OCI-LY3 (cell line): ENCODE results near the gene SCN4B.

ENCODE experiments used
- H2AFZ ChIP-seq: fragments of 200-600, 300-600 bp; shearing (Covaris generic); 2 replicates; pipeline ENCODE4 v1.6.0; 2014; ENCODE audit warnings: antibody characterized with exemption, low read depth, low read length
- H3K27ac ChIP-seq: fragments of 200-600, 300-600 bp; sonication (generic); 2 replicates; pipeline ENCODE4 v1.5.1; 2014; ENCODE audit warnings: mild to moderate bottlenecking, low read length, moderate library complexity, mixed read lengths
- H3K27me3 ChIP-seq: fragments of 200-600, 300-600 bp; sonication (generic); 2 replicates; pipeline ENCODE4 v1.6.1; 2014; ENCODE audit warnings: low read depth, low read length, mixed read lengths
- H3K36me3 ChIP-seq: fragments of 200-600, 300-600 bp; sonication (generic); replicated peaks from 2 replicates; pipeline ENCODE3; 2014; ENCODE audit warnings: low read depth, low read length, mixed read lengths
- H3K4me1 ChIP-seq: fragments of 300-600, 200-600 bp; sonication (generic); 2 replicates; pipeline ENCODE4 v1.6.1; 2014; ENCODE audit warnings: low read length, mixed read lengths
- H3K4me2 ChIP-seq: fragments of 200-600, 300-600 bp; sonication (generic); 2 replicates; pipeline ENCODE4 v1.6.1; 2014; ENCODE audit warnings: low read length, mixed read lengths
- H3K4me3 ChIP-seq: fragments of 300-600, 200-600 bp; sonication (generic); 2 replicates; pipeline ENCODE4 v1.5.1; 2014; ENCODE audit warnings: antibody characterized with exemption, mild to moderate bottlenecking, low read length, moderate library complexity
- H3K79me2 ChIP-seq: fragments of 300-600, 200-600 bp; shearing (Covaris generic); 2 replicates; pipeline ENCODE4 v1.6.1; 2014; ENCODE audit warnings: mild to moderate bottlenecking, low read length, mixed read lengths
- H3K9ac ChIP-seq: fragments of 300-600, 200-600 bp; shearing (Covaris generic); 2 replicates; pipeline ENCODE4 v1.6.0; 2014; ENCODE audit warnings: mild to moderate bottlenecking, low read length, moderate library complexity
- H3K9me3 ChIP-seq: fragments of 200-600, 300-600 bp; shearing (Covaris generic); 2 replicates; pipeline ENCODE4 v1.6.1; 2014; ENCODE audit warnings: low read length, mixed read lengths; ENCODE audit not compliant: insufficient read depth
- H4K20me1 ChIP-seq: fragments of 200-600, 300-600 bp; sonication (generic); 2 replicates; pipeline ENCODE4 v1.6.1; 2016; ENCODE audit warnings: low read length, mixed read lengths; ENCODE audit not compliant: insufficient read depth
- CTCF ChIP-seq: fragments of 200-600, 300-600 bp; sonication (generic); IDR thresholded peaks from 2 replicates; pipeline ENCODE4 v1.5.1; 2014; ENCODE audit warnings: antibody characterized with exemption, low read length, low read depth
- EZH2phosphoT487 ChIP-seq: fragments of 200-600 bp; shearing (Covaris generic); IDR thresholded peaks from 2 replicates; pipeline ENCODE4 v1.6.1; 2018; ENCODE audit warnings: antibody characterized with exemption, mixed run types, low read depth

SCN4B gene

DNA sequence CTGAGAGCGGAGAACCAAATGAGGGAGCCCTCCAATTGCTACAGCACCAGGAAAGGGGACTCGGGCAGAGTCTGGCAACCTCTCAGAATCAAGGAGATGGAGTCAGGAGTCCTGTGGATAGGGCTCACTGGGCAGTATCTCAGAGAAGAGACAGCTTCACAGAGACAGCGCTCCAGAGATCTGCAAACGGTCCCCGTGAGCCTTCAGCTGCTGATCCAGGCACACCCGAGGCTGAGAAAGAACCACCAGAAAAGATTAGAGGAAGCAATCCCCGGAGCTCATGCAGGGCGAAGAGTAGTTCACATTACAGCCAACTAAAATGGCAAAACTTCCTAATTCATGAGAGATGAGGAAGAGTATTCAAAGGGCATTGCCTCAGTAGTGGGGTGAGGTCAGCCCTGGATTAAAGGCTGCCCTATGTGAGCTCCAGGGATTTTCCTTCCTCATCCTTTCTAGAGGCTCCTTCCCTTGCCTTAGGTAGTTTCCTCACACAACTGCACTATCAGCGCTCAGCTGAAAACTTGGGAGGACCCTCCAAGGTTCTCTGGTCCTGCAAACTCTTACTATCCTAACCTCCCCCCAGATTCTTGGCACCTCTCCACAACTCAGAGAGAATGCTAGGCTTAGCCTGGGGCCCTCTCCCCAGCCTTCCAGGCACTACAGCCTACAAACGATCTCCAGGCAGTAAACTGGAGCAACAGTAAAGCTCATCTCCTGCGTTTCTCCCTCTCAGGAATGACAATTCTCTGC lies 23.7 kb downstream of the SCN4B start:
- Histone ChIP-seq H3K9ac (no peak overlapping the region), H3K27me3 (peaks cover 5% of the 10 kb centered on the region; the same call in 1 of the 2 replicates), H4K20me1 (no peaks in the 10 kb centered on the region), H3K4me1 (peaks cover 7% of the 10 kb centered on the region), H3K4me2 (no peak overlapping the region), H3K27ac (no peak overlapping the region), H3K9me3 (no peaks in the 10 kb centered on the region), H3K4me3 (no peak overlapping the region), H3K79me2 (no peaks in the 10 kb centered on the region), H2AFZ (no peak overlapping the region), H3K36me3 (no peaks in the 10 kb centered on the region)
- TF ChIP-seq EZH2phosphoT487 (no peak), CTCF (no peak)

DNA sequence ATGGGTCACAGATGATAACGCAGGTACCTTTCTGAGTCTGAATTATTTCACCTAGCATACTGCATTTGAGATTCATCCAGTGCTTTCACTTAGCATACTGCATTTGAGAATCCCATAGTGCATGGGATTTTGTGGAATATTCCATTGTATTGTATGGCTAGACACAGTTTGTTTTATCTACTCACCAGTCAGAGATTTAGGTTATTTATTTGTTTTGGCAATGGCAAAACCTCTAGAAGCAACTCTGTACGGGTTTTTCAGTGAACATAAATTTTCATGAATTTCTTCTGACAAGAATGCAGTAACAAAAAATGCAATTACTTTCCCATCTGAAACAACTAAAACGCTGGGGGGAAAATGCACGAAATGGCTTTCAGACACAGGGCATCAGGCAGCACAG lies 24.3 kb downstream of the SCN4B start:
- Histone ChIP-seq H2AFZ (no peak overlapping the region), H3K9me3 (no peaks in the 10 kb centered on the region), H3K4me2 (no peak overlapping the region), H3K4me1 (peaks cover 7% of the 10 kb centered on the region), H4K20me1 (no peaks in the 10 kb centered on the region), H3K79me2 (no peaks in the 10 kb centered on the region), H3K27me3 (0 out of 2 replicates have a peak, but pooled peaks cover 5% of the 10 kb centered on the region), H3K9ac (no peak overlapping the region), H3K4me3 (no peak overlapping the region), H3K36me3 (no peaks in the 10 kb centered on the region), H3K27ac (no peak overlapping the region)
- no peak for TF ChIP-seq EZH2phosphoT487
- TF ChIP-seq CTCF, result no peak

GRCh38 chr11:118126082-118126838 lies 26.4 kb downstream of the SCN4B start:
- Histone ChIP-seq H4K20me1 (no peaks in the 10 kb centered on the region), H3K4me3 (no peak overlapping the region), H3K27ac (no peak overlapping the region), H2AFZ (peak overlapping the region; percentile 95), H3K79me2 (no peaks in the 10 kb centered on the region), H3K27me3 (0 out of 2 replicates have a peak, but pooled peaks cover 5% of the 10 kb centered on the region), H3K4me2 (0 out of 2 replicates have a peak overlapping the region, but pooled peaks have one; percentile 6), H3K4me1 (peaks cover 13% of the 10 kb centered on the region), H3K9me3 (no peaks in the 10 kb centered on the region), H3K9ac (no peak overlapping the region), H3K36me3 (peaks cover 3% of the 10 kb centered on the region)
- TF ChIP-seq EZH2phosphoT487 (no peak), CTCF (no peak)

DNA sequence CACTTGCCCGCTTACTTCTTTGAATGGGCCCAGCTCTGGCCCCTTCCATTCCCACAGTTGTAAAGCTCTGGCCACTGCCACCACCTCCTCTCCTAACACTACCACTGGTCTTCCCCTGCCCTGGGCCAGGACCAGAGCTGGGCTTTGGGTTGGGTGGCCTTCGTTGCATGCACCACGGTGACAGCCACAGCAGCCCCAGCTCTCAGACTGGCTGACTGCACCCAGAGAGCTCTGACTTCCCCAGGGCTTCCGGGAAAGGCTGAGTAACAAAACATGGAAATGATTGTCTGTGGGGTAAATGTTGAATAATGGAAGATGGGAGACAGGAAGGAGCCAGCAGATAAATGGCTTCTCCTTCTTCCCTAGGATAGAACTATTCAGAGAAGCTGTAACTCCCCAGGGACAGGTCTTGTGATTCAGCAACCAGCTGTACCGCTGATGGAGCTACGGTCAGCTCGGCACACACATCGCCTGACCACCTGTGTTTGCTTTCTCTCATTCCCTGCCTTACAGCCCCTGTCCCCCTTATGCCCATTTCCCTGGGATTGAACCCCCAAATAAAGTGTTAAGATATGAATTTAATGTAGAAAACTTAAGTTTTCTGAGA lies 27.6 kb downstream of the SCN4B start:
- Histone ChIP-seq H3K4me2 (no peak overlapping the region), H4K20me1 (no peaks in the 10 kb centered on the region), H3K4me1 (peaks cover 13% of the 10 kb centered on the region), H3K4me3 (no peak overlapping the region), H3K27ac (no peak overlapping the region), H3K27me3 (peaks cover 10% of the 10 kb centered on the region; the same call in 1 of the 2 replicates), H3K9me3 (peaks cover 10% of the 10 kb centered on the region; the same call in 1 of the 2 replicates), H3K79me2 (no peaks in the 10 kb centered on the region), H3K9ac (no peak overlapping the region), H2AFZ (no peak overlapping the region), H3K36me3 (peaks cover 8% of the 10 kb centered on the region)
- no peak for TF ChIP-seq EZH2phosphoT487
- no peak for TF ChIP-seq CTCF
